IMR-90 (cell line): ENCODE data around the gene ZFHX3. TPM values are rescaled to one million over a fixed set of nuclear protein-coding genes. Genes with fewer than 3 reads are reported as not detected.

Source experiments
- ATAC-seq: fragments of 200-7000 bp; cut with Tn5 transposase; 2 replicates; pipeline ENCODE4 v1.9.1; 2020; ENCODE audit warnings: low read depth, mild to moderate bottlenecking, moderate library complexity
- BruUV-seq: library from RNA; stranded (reverse); fragments of 400-500 nt; replicated peaks from 2 replicates; lab custom pipeline; 2021; lab: Mats Ljungman, UMichigan
- CTCF ChIA-PET: fragments of 300-600 bp; formaldehyde crosslinking; extraction: SDS; loops from one replicate; lab custom pipeline; 2021; ENCODE audit warnings: antibody characterized with exemption; lab: Yijun Ruan, JAX
- POLR2A ChIA-PET: fragments of 300-600 bp; sonication (Branson Sonifier 250); formaldehyde crosslinking; loops from one replicate; lab custom pipeline; 2022; ENCODE audit warnings: antibody characterized with exemption; ENCODE audit not compliant: unreplicated experiment; lab: Charles Lee
- DNase-seq: peaks from one replicate; pipeline ENCODE4 v3.0.0; 2013
- H2AFZ ChIP-seq: replicated peaks from 2 replicates; pipeline ENCODE3; 2013; ENCODE audit warnings: low read length, mild to moderate bottlenecking; ENCODE audit not compliant: poor library complexity
- H2AK5ac ChIP-seq: 2 replicates; pipeline ENCODE4 v1.6.1; 2013; ENCODE audit warnings: low read depth, low read length, inconsistent platforms
- H2AK9ac ChIP-seq: replicated peaks from 2 replicates; pipeline ENCODE3; 2013; ENCODE audit warnings: mild to moderate bottlenecking, low read depth, low read length, moderate library complexity; ENCODE audit not compliant: poor library complexity
- H2BK120ac ChIP-seq: 2 replicates; pipeline ENCODE4 v1.6.1; 2013; ENCODE audit warnings: low read depth, low read length, inconsistent platforms
- H2BK15ac ChIP-seq: 3 replicates; pipeline ENCODE4 v1.6.1; 2013; ENCODE audit warnings: low read depth, low read length, inconsistent platforms
- H2BK20ac ChIP-seq: 2 replicates; pipeline ENCODE4 v1.6.1; 2013; ENCODE audit warnings: low read depth, mild to moderate bottlenecking, inconsistent platforms, low read length, moderate library complexity
- H2BK5ac ChIP-seq: 2 replicates; pipeline ENCODE4 v1.6.1; 2013; ENCODE audit warnings: mild to moderate bottlenecking, low read depth, low read length, inconsistent platforms; ENCODE audit not compliant: poor library complexity, severe bottlenecking
- H3K14ac ChIP-seq: replicated peaks from 2 replicates; pipeline ENCODE4 v1.6.1; 2013; ENCODE audit warnings: low read depth, low read length, inconsistent platforms
- H3K18ac ChIP-seq: 2 replicates; pipeline ENCODE4 v1.6.1; 2013; ENCODE audit warnings: low read depth, low read length, control low read depth
- H3K23ac ChIP-seq: 2 replicates; pipeline ENCODE4 v1.6.1; 2013; ENCODE audit warnings: low read depth, low read length, inconsistent platforms
- H3K27ac ChIP-seq: 2 replicates; pipeline ENCODE4 v1.5.1; 2013; ENCODE audit warnings: mild to moderate bottlenecking, control low read depth, low read length; ENCODE audit not compliant: insufficient read depth
- H3K27me3 ChIP-seq: 2 replicates; pipeline ENCODE4 v1.6.1; 2013; ENCODE audit warnings: low read length; ENCODE audit not compliant: control insufficient read depth, insufficient read depth
- H3K36me3 ChIP-seq: 2 replicates; pipeline ENCODE4 v1.6.1; 2013; ENCODE audit warnings: low read length, mixed read lengths; ENCODE audit not compliant: control insufficient read depth, insufficient read depth
- H3K4ac ChIP-seq: 2 replicates; pipeline ENCODE4 v1.6.1; 2013; ENCODE audit warnings: low read depth, low read length, inconsistent platforms
- H3K4me1 ChIP-seq: 2 replicates; pipeline ENCODE4 v1.6.1; 2013; ENCODE audit warnings: low read length, mixed read lengths; ENCODE audit not compliant: control insufficient read depth, insufficient read depth
- H3K4me2 ChIP-seq: 2 replicates; pipeline ENCODE4 v1.6.1; 2013; ENCODE audit warnings: low read depth, mild to moderate bottlenecking, control low read depth, low read length, moderate library complexity
- H3K4me3 ChIP-seq: 2 replicates; pipeline ENCODE4 v1.5.1; 2013; ENCODE audit warnings: low read depth, mild to moderate bottlenecking, control low read depth, low read length, moderate library complexity; ENCODE audit not compliant: insufficient read depth
- H3K56ac ChIP-seq: 2 replicates; pipeline ENCODE4 v1.6.1; 2013; ENCODE audit warnings: low read length, inconsistent platforms; ENCODE audit not compliant: insufficient read depth; ENCODE audit errors: extremely low read depth
- H3K79me1 ChIP-seq, 2 experiments: 2 replicates each; pipeline ENCODE4 v1.6.1; 2013; ENCODE audit warnings: low read length in 2 of 2, inconsistent platforms in 1 of 2, low read depth in 1 of 2
- H3K9ac ChIP-seq: 2 replicates; pipeline ENCODE4 v1.6.1; 2013; ENCODE audit warnings: low read depth, low read length, control low read depth
- H3K9me1 ChIP-seq: 2 replicates; pipeline ENCODE4 v1.6.1; 2013; ENCODE audit warnings: low read length, inconsistent platforms; ENCODE audit not compliant: insufficient read depth
- H3K9me3 ChIP-seq: 2 replicates; pipeline ENCODE4 v1.6.1; 2013; ENCODE audit warnings: low read length; ENCODE audit not compliant: control insufficient read depth, insufficient read depth
- H4K20me1 ChIP-seq: 2 replicates; pipeline ENCODE4 v1.6.1; 2013; ENCODE audit warnings: low read length, inconsistent platforms; ENCODE audit not compliant: insufficient read depth
- H4K5ac ChIP-seq: 2 replicates; pipeline ENCODE4 v1.6.1; 2013; ENCODE audit warnings: mild to moderate bottlenecking, low read depth, low read length, control low read depth
- H4K8ac ChIP-seq, 2 experiments: 2 replicates each; pipeline ENCODE4 v1.6.1; 2013; ENCODE audit warnings: low read depth in 2 of 2, low read length in 2 of 2, control low read depth in 1 of 2, inconsistent platforms in 1 of 2
- H4K91ac ChIP-seq: 2 replicates; pipeline ENCODE4 v1.6.1; 2013; ENCODE audit warnings: low read depth, low read length, inconsistent platforms; ENCODE audit not compliant: insufficient read depth
- MAFK ChIP-seq: IDR thresholded peaks from 2 replicates; pipeline ENCODE4 v1.6.1; 2012; ENCODE audit warnings: low read depth, low read length, improper control_type of control experiment
- MAZ ChIP-seq: IDR thresholded peaks from 2 replicates; pipeline ENCODE4 v1.6.1; 2012; ENCODE audit warnings: low read depth, mild to moderate bottlenecking, low read length, improper control_type of control experiment, moderate library complexity, borderline replicate concordance
- NFE2L2 ChIP-seq: fragments of 150-350 bp; IDR thresholded peaks from 2 replicates; pipeline ENCODE4 v1.6.1; 2016; ENCODE audit warnings: low read depth, mild to moderate bottlenecking, low read length
- RCOR1 ChIP-seq: IDR thresholded peaks from 2 replicates; pipeline ENCODE4 v1.6.1; 2012; ENCODE audit warnings: mild to moderate bottlenecking, low read length, improper control_type of control experiment; ENCODE audit not compliant: insufficient replicate concordance
- RFX5 ChIP-seq: IDR thresholded peaks from 2 replicates; pipeline ENCODE4 v1.8.0; 2012; ENCODE audit warnings: low read depth, mild to moderate bottlenecking, low read length, moderate library complexity
- SMC3 ChIP-seq: fragments of 150-350 bp; IDR thresholded peaks from 2 replicates; pipeline ENCODE4 v1.6.1; 2016; ENCODE audit warnings: low read depth, mild to moderate bottlenecking, antibody characterized with exemption, low read length, moderate library complexity
- WGBS, 2 experiments: methylation state at CpG; one replicate each; pipeline versions ENCODE4 v1.1.5 to v1.1.7; 2013; ENCODE audit warnings: missing lambda C conversion rate in 2 of 2; ENCODE audit not compliant: insufficient read length in 1 of 2; ENCODE audit errors: extremely low coverage in 2 of 2; 5-methylcytosine and 5-hydroxymethylcytosine counted together
- dilution Hi-C: fragments of 300-500 bp; cut with HindIII; formaldehyde crosslinking; loops from one replicate; pipeline ENCODE4 v1.14.3; 2018; ENCODE audit warnings: low sequenced_read_pairs; ENCODE audit not compliant: unreplicated experiment
- in situ Hi-C: fragments of 300-500 bp; cut with MboI; formaldehyde crosslinking; loops from 3 replicates; pipeline ENCODE4 v1.14.3; 2019; ENCODE audit warnings: low sequenced_read_pairs, inconsistent platforms, mixed read lengths
- intact Hi-C: fragments of 100-400 bp; cut with micrococcal nuclease; formaldehyde crosslinking; loops from 2 replicates; pipeline ENCODE4 v1.10.0; 2022
- polyA plus RNA-seq, 3 experiments: library from polyadenylated mRNA; depleted of rRNA; stranded (reverse); fragments of >200 nt; gene quantifications; 2 replicates each; pipeline ENCODE4 v1.2.3, GENCODE V29; 2012; ENCODE audit warnings: low replicate concordance in 1 of 3
- total RNA-seq: library from RNA; depleted of rRNA; stranded (reverse); fragments of >200 nt; gene quantifications from 2 replicates; pipeline ENCODE4 v1.2.3, GENCODE V29; 2012
- TF ChIP-seq, protein P1 (sequence below): fragments of 150-350 bp; IDR thresholded peaks from 2 replicates; pipeline ENCODE4 v1.6.1; 2016; ENCODE audit warnings: low read depth, mild to moderate bottlenecking, low read length, moderate library complexity, borderline replicate concordance

The ZFHX3 gene
- total and polyA plus RNA-seq, 2 of the 4 experiments (the other 2 are of a cell fraction) = 1.4 to 1.7 TPM

DNA sequence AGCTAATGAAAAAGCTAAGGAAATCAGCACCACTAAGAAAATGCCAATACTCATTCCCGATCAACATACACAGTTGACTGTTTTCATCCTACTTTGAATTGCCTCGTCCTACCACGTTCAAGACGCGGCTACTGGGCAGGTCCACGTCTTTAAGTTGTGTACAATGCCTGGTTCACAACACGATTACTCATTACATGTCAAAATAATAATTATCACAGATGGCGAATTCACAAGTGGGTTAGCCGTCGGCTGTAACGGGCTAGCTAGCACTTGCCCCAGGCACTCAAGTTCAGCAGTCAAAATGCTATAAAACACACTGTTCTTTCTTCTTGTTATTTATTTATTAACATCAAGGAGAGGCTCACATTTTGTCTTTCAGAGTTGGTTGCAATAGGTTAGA lies 124.2 kb downstream of the ZFHX3 start:
- no peak for DNase-seq
- no peak overlapping the region for H2BK15ac ChIP-seq
- H4K5ac ChIP-seq = no peak overlapping the region
- no peak overlapping the region for H3K9ac ChIP-seq
- H4K91ac ChIP-seq = no peak overlapping the region
- TF ChIP-seq, protein P1, sequence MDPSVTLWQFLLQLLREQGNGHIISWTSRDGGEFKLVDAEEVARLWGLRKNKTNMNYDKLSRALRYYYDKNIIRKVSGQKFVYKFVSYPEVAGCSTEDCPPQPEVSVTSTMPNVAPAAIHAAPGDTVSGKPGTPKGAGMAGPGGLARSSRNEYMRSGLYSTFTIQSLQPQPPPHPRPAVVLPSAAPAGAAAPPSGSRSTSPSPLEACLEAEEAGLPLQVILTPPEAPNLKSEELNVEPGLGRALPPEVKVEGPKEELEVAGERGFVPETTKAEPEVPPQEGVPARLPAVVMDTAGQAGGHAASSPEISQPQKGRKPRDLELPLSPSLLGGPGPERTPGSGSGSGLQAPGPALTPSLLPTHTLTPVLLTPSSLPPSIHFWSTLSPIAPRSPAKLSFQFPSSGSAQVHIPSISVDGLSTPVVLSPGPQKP = no peak
- no peak for TF ChIP-seq MAFK
- TF ChIP-seq RFX5 = no peak
- no peak for TF ChIP-seq RCOR1
- no peak for TF ChIP-seq SMC3
- no peak for TF ChIP-seq MAZ
- no peak for TF ChIP-seq NFE2L2
- intact Hi-C loops (no loop called here), dilution Hi-C loops (no loop called here), in situ Hi-C loops (no loop called here)
- no peak overlapping the region for H2AK5ac ChIP-seq
- H2AK9ac ChIP-seq = no peak overlapping the region
- H3K79me1 ChIP-seq = peaks cover 57 to 64% of the 10 kb centered on the region in 2 experiments
- H3K9me1 ChIP-seq = peaks cover 8% of the 10 kb centered on the region; the same call in 1 of the 2 replicates
- ATAC-seq = no peak
- POLR2A ChIA-PET = no interaction called here
- H3K27ac ChIP-seq = no peak overlapping the region
- H3K27me3 ChIP-seq = peaks cover 4% of the 10 kb centered on the region; the same call in 1 of the 2 replicates
- no peaks in the 10 kb centered on the region for H3K36me3 ChIP-seq
- H3K56ac ChIP-seq = no peak overlapping the region
- no peak overlapping the region for H3K23ac ChIP-seq
- H3K9me3 ChIP-seq = no peaks in the 10 kb centered on the region
- H4K20me1 ChIP-seq = peaks cover 55% of the 10 kb centered on the region
- H3K4ac ChIP-seq = no peak overlapping the region
- H3K18ac ChIP-seq = no peak overlapping the region
- no peak overlapping the region for H3K4me2 ChIP-seq
- no peak overlapping the region for H4K8ac ChIP-seq
- CTCF ChIA-PET = no interaction called here
- 100% methylated on average over 7 of the region's 11 CpGs; no CpG with 5 or more reads in 1 of the 2 experiments for WGBS, 2 experiments
- no peak overlapping the region for H3K4me3 ChIP-seq
- no peak overlapping the region for H2BK120ac ChIP-seq
- no peak overlapping the region for H2BK20ac ChIP-seq
- BruUV-seq = no TSS peak
- peaks cover 13% of the 10 kb centered on the region for H3K4me1 ChIP-seq
- no peak overlapping the region for H2AFZ ChIP-seq
- no peak overlapping the region for H3K14ac ChIP-seq
- no peak overlapping the region for H2BK5ac ChIP-seq
